ENCODE results near the gene CATSPERB.
"Not testable (repeated sequence)": the region's sequence is repeated elsewhere in the genome, so short reads cannot be mapped to it uniquely, and the experiment has no call there.

The CATSPERB gene

GRCh38 chr14:91693346-91693745 lies 38.5 kb downstream of the CATSPERB start:
- Histone ChIP-seq H3K27ac (ENCODE audit: insufficient read depth in 1 of 2, low read depth in 1 of 2, low read length in 2 of 2, poor library complexity in 1 of 2, severe bottlenecking in 2 of 2) (no peak overlapping the region), H3K9me3 (ENCODE audit: control extremely low read depth in 1 of 5, control insufficient read depth in 4 of 5, insufficient read depth in 2 of 5, low read depth in 1 of 5, low read length in 4 of 5) (peaks cover 0 to 14% (median 3%) of the 10 kb centered on the region in 5 experiments), H3K36me3 (ENCODE audit: control insufficient read depth in 4 of 4, insufficient read depth in 4 of 4, low read length in 3 of 4) (no peaks in the 10 kb centered on the region), H3K4me1 (ENCODE audit: control extremely low read depth in 1 of 4, control insufficient read depth in 4 of 4, insufficient read depth in 4 of 4, low read length in 3 of 4) (no peaks in the 10 kb centered on the region), H3K27me3 (replicated peaks in 2 of 5; ENCODE audit: control insufficient read depth in 4 of 5, insufficient read depth in 5 of 5, low read length in 4 of 5) (no peaks in the 10 kb centered on the region), H3K4me3 (ENCODE audit: control insufficient read depth in 1 of 7, extremely low read depth in 1 of 7, insufficient read depth in 4 of 7, low read depth in 2 of 7, low read length in 6 of 7) (no peak overlapping the region)
- WGBS (ENCODE audit: insufficient coverage): 100% methylated on average over 1 of the region's 1 CpG
- ChIA-PET POLR2A (no interaction called here), CTCF (no interaction called here)
- no peak for DNase-seq

- peaks cover 0 to 12% (median 1%) of the 10 kb centered on the region in 5 experiments for H3K9me3 ChIP-seq (ENCODE audit: control extremely low read depth in 1 of 5, control insufficient read depth in 4 of 5, insufficient read depth in 2 of 5, low read depth in 1 of 5, low read length in 4 of 5)
- H3K36me3 ChIP-seq (ENCODE audit: control insufficient read depth in 4 of 4, insufficient read depth in 4 of 4, low read length in 3 of 4): no peaks in the 10 kb centered on the region
- ChIA-PET POLR2A (no interaction called here), CTCF (no interaction called here)
- no peak for DNase-seq
- WGBS (ENCODE audit: insufficient coverage): 100% methylated on average over 4 of the region's 7 CpGs
- no peak overlapping the region for H3K27ac ChIP-seq (ENCODE audit: insufficient read depth in 1 of 2, low read depth in 1 of 2, low read length in 2 of 2, poor library complexity in 1 of 2, severe bottlenecking in 2 of 2)
- no peaks in the 10 kb centered on the region for H3K4me1 ChIP-seq (ENCODE audit: control extremely low read depth in 1 of 4, control insufficient read depth in 4 of 4, insufficient read depth in 4 of 4, low read length in 3 of 4)
- no peaks in the 10 kb centered on the region for H3K27me3 ChIP-seq (replicated peaks in 2 of 5; ENCODE audit: control insufficient read depth in 4 of 5, insufficient read depth in 5 of 5, low read length in 4 of 5)
- H3K4me3 ChIP-seq (ENCODE audit: control insufficient read depth in 1 of 7, extremely low read depth in 1 of 7, insufficient read depth in 4 of 7, low read depth in 2 of 7, low read length in 6 of 7): no peak overlapping the region
Observed at GRCh38 chr14:91692075-91692474, 39.8 kb downstream of the CATSPERB start.

GRCh38 chr14:91689608-91690007 lies 42.3 kb downstream of the CATSPERB start:
- no peak for DNase-seq
- ChIA-PET CTCF (no interaction called here), POLR2A (no interaction called here)
- no peaks in the 10 kb centered on the region for H3K4me1 ChIP-seq (ENCODE audit: control extremely low read depth in 1 of 4, control insufficient read depth in 4 of 4, insufficient read depth in 4 of 4, low read length in 3 of 4)
- no peaks in the 10 kb centered on the region for H3K27me3 ChIP-seq (replicated peaks in 2 of 5; ENCODE audit: control insufficient read depth in 4 of 5, insufficient read depth in 5 of 5, low read length in 4 of 5)
- no peak overlapping the region for H3K4me3 ChIP-seq (ENCODE audit: control insufficient read depth in 1 of 7, extremely low read depth in 1 of 7, insufficient read depth in 4 of 7, low read depth in 2 of 7, low read length in 6 of 7)
- peaks cover 0 to 12% (median 1%) of the 10 kb centered on the region in 5 experiments for H3K9me3 ChIP-seq (ENCODE audit: control extremely low read depth in 1 of 5, control insufficient read depth in 4 of 5, insufficient read depth in 2 of 5, low read depth in 1 of 5, low read length in 4 of 5)
- WGBS (ENCODE audit: insufficient coverage): no CpG with 5 or more reads among the region's 1 CpG
- no peaks in the 10 kb centered on the region for H3K36me3 ChIP-seq (ENCODE audit: control insufficient read depth in 4 of 4, insufficient read depth in 4 of 4, low read length in 3 of 4)
- no peak overlapping the region for H3K27ac ChIP-seq (ENCODE audit: insufficient read depth in 1 of 2, low read depth in 1 of 2, low read length in 2 of 2, poor library complexity in 1 of 2, severe bottlenecking in 2 of 2)

- H3K27me3 ChIP-seq (replicated peaks in 2 of 5; ENCODE audit: control insufficient read depth in 4 of 5, insufficient read depth in 5 of 5, low read length in 4 of 5); H3K4me1 ChIP-seq (ENCODE audit: control extremely low read depth in 1 of 4, control insufficient read depth in 4 of 4, insufficient read depth in 4 of 4, low read length in 3 of 4); H3K27ac ChIP-seq (ENCODE audit: insufficient read depth in 1 of 2, low read depth in 1 of 2, low read length in 2 of 2, poor library complexity in 1 of 2, severe bottlenecking in 2 of 2); DNase-seq; H3K4me3 ChIP-seq (ENCODE audit: control insufficient read depth in 1 of 7, extremely low read depth in 1 of 7, insufficient read depth in 4 of 7, low read depth in 2 of 7, low read length in 6 of 7); CTCF ChIA-PET; POLR2A ChIA-PET; H3K36me3 ChIP-seq (ENCODE audit: control insufficient read depth in 4 of 4, insufficient read depth in 4 of 4, low read length in 3 of 4): not testable (repeated sequence)
- peaks cover 0 to 12% (median 1%) of the 10 kb centered on the region in 5 experiments for H3K9me3 ChIP-seq (ENCODE audit: control extremely low read depth in 1 of 5, control insufficient read depth in 4 of 5, insufficient read depth in 2 of 5, low read depth in 1 of 5, low read length in 4 of 5)
- WGBS (ENCODE audit: insufficient coverage): 96% methylated on average over 3 of the region's 4 CpGs
Observed at GRCh38 chr14:91687436-91687835, 44.5 kb downstream of the CATSPERB start.

- H3K4me3 ChIP-seq (ENCODE audit: control insufficient read depth in 1 of 7, extremely low read depth in 1 of 7, insufficient read depth in 4 of 7, low read depth in 2 of 7, low read length in 6 of 7): no peak overlapping the region
- peaks cover 0 to 7% (median 0%) of the 10 kb centered on the region in 5 experiments for H3K9me3 ChIP-seq (ENCODE audit: control extremely low read depth in 1 of 5, control insufficient read depth in 4 of 5, insufficient read depth in 2 of 5, low read depth in 1 of 5, low read length in 4 of 5)
- H3K27ac ChIP-seq (ENCODE audit: insufficient read depth in 1 of 2, low read depth in 1 of 2, low read length in 2 of 2, poor library complexity in 1 of 2, severe bottlenecking in 2 of 2): no peak overlapping the region
- no peak for DNase-seq
- ChIA-PET POLR2A (no interaction called here), CTCF (no interaction called here)
- no peaks in the 10 kb centered on the region for H3K27me3 ChIP-seq (replicated peaks in 2 of 5; ENCODE audit: control insufficient read depth in 4 of 5, insufficient read depth in 5 of 5, low read length in 4 of 5)
- H3K4me1 ChIP-seq (ENCODE audit: control extremely low read depth in 1 of 4, control insufficient read depth in 4 of 4, insufficient read depth in 4 of 4, low read length in 3 of 4): peaks cover 0 to 10% (median 4%) of the 10 kb centered on the region in 4 experiments
- H3K36me3 ChIP-seq (ENCODE audit: control insufficient read depth in 4 of 4, insufficient read depth in 4 of 4, low read length in 3 of 4): no peaks in the 10 kb centered on the region
- WGBS (ENCODE audit: insufficient coverage): 60% methylated on average over 1 of the region's 1 CpG
Observed at GRCh38 chr14:91685600-91685999, 46.3 kb downstream of the CATSPERB start.

- Histone ChIP-seq H3K4me1 (ENCODE audit: control extremely low read depth in 1 of 4, control insufficient read depth in 4 of 4, insufficient read depth in 4 of 4, low read length in 3 of 4) (peaks cover 0 to 10% (median 4%) of the 10 kb centered on the region in 4 experiments), H3K27ac (ENCODE audit: insufficient read depth in 1 of 2, low read depth in 1 of 2, low read length in 2 of 2, poor library complexity in 1 of 2, severe bottlenecking in 2 of 2) (no peak overlapping the region), H3K27me3 (replicated peaks in 2 of 5; ENCODE audit: control insufficient read depth in 4 of 5, insufficient read depth in 5 of 5, low read length in 4 of 5) (no peaks in the 10 kb centered on the region), H3K4me3 (ENCODE audit: control insufficient read depth in 1 of 7, extremely low read depth in 1 of 7, insufficient read depth in 4 of 7, low read depth in 2 of 7, low read length in 6 of 7) (no peak overlapping the region), H3K36me3 (ENCODE audit: control insufficient read depth in 4 of 4, insufficient read depth in 4 of 4, low read length in 3 of 4) (no peaks in the 10 kb centered on the region), H3K9me3 (ENCODE audit: control extremely low read depth in 1 of 5, control insufficient read depth in 4 of 5, insufficient read depth in 2 of 5, low read depth in 1 of 5, low read length in 4 of 5) (peaks cover 0 to 8% (median 2%) of the 10 kb centered on the region in 5 experiments)
- DNase-seq: peak in 1 of 3 donors; percentile 3
- WGBS (ENCODE audit: insufficient coverage): 100% methylated on average over 2 of the region's 4 CpGs
- ChIA-PET POLR2A (no interaction called here), CTCF (no interaction called here)
Observed at GRCh38 chr14:91681893-91682563, 49.9 kb downstream of the CATSPERB start.

- Histone ChIP-seq H3K4me1 (ENCODE audit: control extremely low read depth in 1 of 4, control insufficient read depth in 4 of 4, insufficient read depth in 4 of 4, low read length in 3 of 4) (peaks cover 0 to 10% (median 4%) of the 10 kb centered on the region in 4 experiments), H3K4me3 (ENCODE audit: control insufficient read depth in 1 of 7, extremely low read depth in 1 of 7, insufficient read depth in 4 of 7, low read depth in 2 of 7, low read length in 6 of 7) (peak overlapping the region in 1 of 7 experiments; percentile 39), H3K36me3 (ENCODE audit: control insufficient read depth in 4 of 4, insufficient read depth in 4 of 4, low read length in 3 of 4) (no peaks in the 10 kb centered on the region), H3K27ac (ENCODE audit: insufficient read depth in 1 of 2, low read depth in 1 of 2, low read length in 2 of 2, poor library complexity in 1 of 2, severe bottlenecking in 2 of 2) (no peak overlapping the region), H3K27me3 (replicated peaks in 2 of 5; ENCODE audit: control insufficient read depth in 4 of 5, insufficient read depth in 5 of 5, low read length in 4 of 5) (no peaks in the 10 kb centered on the region), H3K9me3 (ENCODE audit: control extremely low read depth in 1 of 5, control insufficient read depth in 4 of 5, insufficient read depth in 2 of 5, low read depth in 1 of 5, low read length in 4 of 5) (peaks cover 0 to 8% (median 2%) of the 10 kb centered on the region in 5 experiments)
- ChIA-PET CTCF (no interaction called here), POLR2A (no interaction called here)
- peak; percentile 28 to 83 (median 72) for DNase-seq
- 100% methylated on average over 1 of the region's 4 CpGs for WGBS (ENCODE audit: insufficient coverage)
Observed at GRCh38 chr14:91681118-91681517, 50.8 kb downstream of the CATSPERB start.
